IPS DF 6.9 (cell line): ENCODE results near the gene PDE8A.
"Not testable (repeated sequence)": the region's sequence is repeated elsewhere in the genome, so short reads cannot be mapped to it uniquely, and the experiment has no call there.

ENCODE experiments used
- DNase-seq: peaks from one replicate; pipeline ENCODE4 v3.0.0-alpha.2; 2013; ENCODE audit warnings: low read depth, low spot score
- H3K27ac ChIP-seq: one replicate; pipeline ENCODE4 v1.5.1; 2013; ENCODE audit warnings: low read length, control low read depth
- H3K27me3 ChIP-seq: 2 replicates; pipeline ENCODE4 v1.6.1; 2013; ENCODE audit warnings: mild to moderate bottlenecking, low read length; ENCODE audit not compliant: control insufficient read depth, insufficient read depth
- H3K36me3 ChIP-seq: 2 replicates; pipeline ENCODE4 v1.6.1; 2013; ENCODE audit warnings: low read length; ENCODE audit not compliant: control insufficient read depth, insufficient read depth
- H3K4me1 ChIP-seq: 2 replicates; pipeline ENCODE4 v1.6.1; 2013; ENCODE audit warnings: low read length; ENCODE audit not compliant: control insufficient read depth, insufficient read depth
- H3K4me3 ChIP-seq: 2 replicates; pipeline ENCODE4 v1.5.1; 2013; ENCODE audit warnings: mild to moderate bottlenecking, low read length
- H3K9me3 ChIP-seq: 2 replicates; pipeline ENCODE4 v1.6.1; 2013; ENCODE audit warnings: low read length, inconsistent platforms; ENCODE audit not compliant: control insufficient read depth, insufficient read depth
- WGBS: extraction: QIAGEN DNeasy Blood & Tissue Kit; methylation state at CpG from one replicate; pipeline ENCODE4 v1.1.7; 2013; ENCODE audit warnings: mixed read lengths, missing lambda C conversion rate; ENCODE audit not compliant: insufficient read length, insufficient coverage; 5-methylcytosine and 5-hydroxymethylcytosine counted together

Gene PDE8A

GRCh38 chr15:85010386-85011159 lies 28.9 kb downstream of the PDE8A start:
- no peaks in the 10 kb centered on the region for H3K36me3 ChIP-seq
- H3K9me3 ChIP-seq = no peaks in the 10 kb centered on the region
- H3K27ac ChIP-seq = no peak overlapping the region
- H3K4me1 ChIP-seq = no peaks in the 10 kb centered on the region; the same call in 1 of the 2 replicates
- H3K4me3 ChIP-seq = no peak overlapping the region
- H3K27me3 ChIP-seq = no peaks in the 10 kb centered on the region
- no peak for DNase-seq
- WGBS = no CpG with 5 or more reads among the region's 3 CpGs

GRCh38 chr15:85011160-85011571 lies 29.5 kb downstream of the PDE8A start:
- Histone ChIP-seq H3K36me3 (no peaks in the 10 kb centered on the region), H3K4me3 (no peak overlapping the region), H3K9me3 (no peaks in the 10 kb centered on the region), H3K4me1 (no peaks in the 10 kb centered on the region; the same call in 1 of the 2 replicates), H3K27ac (no peak overlapping the region), H3K27me3 (no peaks in the 10 kb centered on the region)
- no CpG with 5 or more reads among the region's 3 CpGs for WGBS
- no peak for DNase-seq

- H3K27me3 ChIP-seq, DNase-seq, H3K4me3 ChIP-seq, H3K36me3 ChIP-seq, H3K27ac ChIP-seq, H3K9me3 ChIP-seq, H3K4me1 ChIP-seq: not testable (repeated sequence)
- WGBS = no CpG with 5 or more reads among the region's 2 CpGs
Observed at GRCh38 chr15:85011724-85012123, 30.1 kb downstream of the PDE8A start.

GRCh38 chr15:85013785-85014184 lies 32.1 kb downstream of the PDE8A start:
- Histone ChIP-seq H3K4me3 (no peak overlapping the region), H3K27ac (no peak overlapping the region), H3K4me1 (no peaks in the 10 kb centered on the region; the same call in 1 of the 2 replicates), H3K36me3 (no peaks in the 10 kb centered on the region), H3K27me3 (no peaks in the 10 kb centered on the region), H3K9me3 (no peaks in the 10 kb centered on the region)
- WGBS = no CpG with 5 or more reads among the region's 4 CpGs
- no peak for DNase-seq

GRCh38 chr15:85014932-85015331 lies 33.3 kb downstream of the PDE8A start:
- Histone ChIP-seq H3K9me3 (no peaks in the 10 kb centered on the region), H3K27ac (no peak overlapping the region)
- no CpG with 5 or more reads among the region's 6 CpGs for WGBS

GRCh38 chr15:85016275-85016674 lies 34.6 kb downstream of the PDE8A start:
- no peaks in the 10 kb centered on the region for H3K9me3 ChIP-seq
- DNase-seq = no peak
- H3K36me3 ChIP-seq = no peaks in the 10 kb centered on the region
- no peaks in the 10 kb centered on the region; the same call in 1 of the 2 replicates for H3K4me1 ChIP-seq
- H3K4me3 ChIP-seq = no peak overlapping the region
- no peak overlapping the region for H3K27ac ChIP-seq
- H3K27me3 ChIP-seq = no peaks in the 10 kb centered on the region

More at GRCh38 chr15:85014932-85015331, 33.3 kb downstream of the PDE8A start:
- Histone ChIP-seq H3K27me3 (no peaks in the 10 kb centered on the region), H3K4me3 (no peak overlapping the region), H3K36me3 (no peaks in the 10 kb centered on the region), H3K4me1 (no peaks in the 10 kb centered on the region; the same call in 1 of the 2 replicates)
- DNase-seq = no peak

- Histone ChIP-seq H3K4me1 (0 out of 2 replicates have a peak, but pooled peaks cover under 1% of the 10 kb centered on the region), H3K27ac (no peak overlapping the region), H3K27me3 (no peaks in the 10 kb centered on the region), H3K9me3 (no peaks in the 10 kb centered on the region), H3K4me3 (no peak overlapping the region), H3K36me3 (no peaks in the 10 kb centered on the region)
- no peak for DNase-seq
- no CpG with 5 or more reads among the region's 15 CpGs for WGBS
Observed at GRCh38 chr15:85019815-85020590, 38.3 kb downstream of the PDE8A start.

GRCh38 chr15:85021409-85021808 lies 39.8 kb downstream of the PDE8A start:
- Histone ChIP-seq H3K4me1 (0 out of 2 replicates have a peak, but pooled peaks cover 1% of the 10 kb centered on the region), H3K4me3 (no peak overlapping the region), H3K27me3 (no peaks in the 10 kb centered on the region), H3K9me3 (no peaks in the 10 kb centered on the region), H3K27ac (no peak overlapping the region), H3K36me3 (no peaks in the 10 kb centered on the region)
- WGBS = no CpG with 5 or more reads among the region's 3 CpGs
- no peak for DNase-seq

- Histone ChIP-seq H3K27me3 (no peaks in the 10 kb centered on the region; the same call in 1 of the 2 replicates), H3K4me1 (0 out of 2 replicates have a peak, but pooled peaks cover 1% of the 10 kb centered on the region), H3K9me3 (no peaks in the 10 kb centered on the region), H3K4me3 (no peak overlapping the region), H3K36me3 (no peaks in the 10 kb centered on the region), H3K27ac (no peak overlapping the region)
- no peak for DNase-seq
- 100% methylated on average over 1 of the region's 6 CpGs for WGBS
Observed at GRCh38 chr15:85022860-85023403, 41.3 kb downstream of the PDE8A start.

- no peaks in the 10 kb centered on the region for H3K9me3 ChIP-seq
- WGBS = no CpG with 5 or more reads among the region's 3 CpGs
- H3K4me1 ChIP-seq = 0 out of 2 replicates have a peak, but pooled peaks cover 1% of the 10 kb centered on the region
- H3K4me3 ChIP-seq = no peak overlapping the region
- DNase-seq = no peak
- H3K27ac ChIP-seq = no peak overlapping the region
- H3K27me3 ChIP-seq = no peaks in the 10 kb centered on the region; the same call in 1 of the 2 replicates
- H3K36me3 ChIP-seq = no peaks in the 10 kb centered on the region
Observed at GRCh38 chr15:85024003-85024402, 42.3 kb downstream of the PDE8A start.
